Mammary epithelial cell (primary cell): Measurements from ENCODE around the gene SNN.

Source experiments
- CTCF ChIP-seq, 2 donors: IDR thresholded peaks in 1 of 2; conservative IDR thresholded peaks in 1 of 2; 2 replicates each; pipeline ENCODE4 v1.5.1; 2011 to 2012; ENCODE audit warnings: inconsistent platforms in 2 of 2, low read length in 2 of 2, mild to moderate bottlenecking in 2 of 2, control low read depth in 1 of 2, low read depth in 1 of 2; ENCODE audit not compliant: insufficient read depth in 1 of 2; ENCODE audit errors: extremely low read depth in 1 of 2
- EZH2 ChIP-seq: IDR thresholded peaks from 2 replicates; pipeline ENCODE4 v1.6.1; 2012; ENCODE audit warnings: low read length, inconsistent platforms, borderline replicate concordance

- TF ChIP-seq EZH2, result no peak
- no peak for TF ChIP-seq CTCF (conservative IDR thresholded peaks at IDR 0.05 in 1 of 2, IDR thresholded peaks at IDR 0.05 in 1 of 2; ENCODE audit: extremely low read depth in 1 of 2, insufficient read depth in 1 of 2, low read depth in 1 of 2, low read length in 2 of 2)
Measured at GRCh38 chr16:11707679-11708197, 39.5 kb downstream of the SNN start.
